Pancreas (tissue), 10 donors: ENCODE data around the gene PAK6. TPM values are rescaled to one million over a fixed set of nuclear protein-coding genes. Genes with fewer than 3 reads are reported as not detected.

Experiments
- ATAC-seq, 4 donors: fragments of 200-7000 bp; cut with Tn5 transposase; one replicate each; pipeline versions ENCODE4 v1.8.0 to v1.9.1; 2020; ENCODE audit warnings: mild to moderate bottlenecking in 4 of 4, moderate library complexity in 4 of 4
- DNase-seq, 6 donors: peaks; one replicate each; pipeline ENCODE4 v3.0.0-alpha.2; 2020
- FAIRE-seq: peaks from 2 replicates; lab custom pipeline; 2012; peaks lifted over from hg19 to GRCh38; lab: Jason Lieb, UNC
- H3K27ac ChIP-seq, 4 donors: fragments of 200-600 bp; sonication (generic); 1 replicate in 3 of 4; 2 replicates in 1 of 4; pipeline versions ENCODE4 v1.5.0 to v1.8.0; 2020
- H3K27me3 ChIP-seq, 4 donors: fragments of 200-600 bp; one replicate each; pipeline ENCODE4 v1.8.0; 2021
- H3K36me3 ChIP-seq, 3 donors: fragments of 200-600 bp; sonication (generic) in 1 of 3; one replicate each; pipeline versions ENCODE4 v1.5.0 to v1.8.0; 2020 to 2021
- H3K4me1 ChIP-seq, 3 donors: fragments of 200-600 bp; one replicate each; pipeline ENCODE4 v1.8.0; 2021
- H3K4me3 ChIP-seq, 4 donors: fragments of 200-600 bp; sonication (generic) in 2 of 4; one replicate each; pipeline versions ENCODE4 v1.5.0 to v1.8.0; 2020 to 2021
- H3K9me3 ChIP-seq, 4 donors: fragments of 200-600 bp; one replicate each; pipeline ENCODE4 v1.8.0; 2021
- CTCF ChIP-seq, 4 donors: fragments of 200-600 bp; sonication (generic) in 3 of 4; IDR thresholded peaks; one replicate each; pipeline versions ENCODE4 v1.5.0 to v1.8.0; 2021; ENCODE audit warnings: antibody characterized with exemption in 4 of 4
- WGBS, 2 donors: extraction: QIAGEN DNeasy Blood & Tissue Kit; methylation state at CpG; one replicate each; pipeline ENCODE4 v1.1.7; 2013; 5-methylcytosine and 5-hydroxymethylcytosine counted together
- intact Hi-C, 3 donors: fragments of 100-400 bp; cut with DNase I; formaldehyde crosslinking; loops; one replicate each; pipeline versions ENCODE4 v1.11.1 to v1.14.2; 2022
- polyA plus RNA-seq, 2 donors: library from polyadenylated mRNA; stranded (reverse); fragments of 200-250 nt; gene quantifications; one replicate each; pipeline ENCODE4 v1.2.3, GENCODE V29; 2013
- total RNA-seq, 6 donors: library from RNA; stranded (reverse); fragmentation: NEBNext Ultra II Directional in 4 of 6; extraction: Animal tissue kit (Norgen Biotek cat#: 25700) in 4 of 6; gene quantifications; one replicate each; pipeline versions ENCODE4 v1.2.1 to v1.2.4, GENCODE V29; 2021 to 2023
- donor health status: healthy with polysubstance abuse.
- donor health status: DM: no; HTN: no; CAD: no; lungs with moderate emphysema.
- donor health status: DM: no; HTN: no; CAD: no.
- donor health status: control.
- donor health status: control.
- donor health status: Bipolar disorder and iron deficiency.
- donor health status: DM: yes; HTN: yes; CAD: no.
- donor health status: DM: no; HTN: no; CAD: no.
- donor health status: DM: no; HTN: no; CAD: no.
- donor health status: DM: yes; HTN: yes; CAD: no.

The PAK6 gene
- total and polyA plus RNA-seq, 8 donors = 3.2 to 6.4 (median 4.6) TPM

- 1% methylated on average over 52 to 82 of the region's 82 CpGs for WGBS, 2 donors
- no peak for FAIRE-seq
- ATAC-seq = peak; percentile 70 to 89 (median 81)
- peak in 5 of 6 donors; percentile 49 to 87 (median 72) for DNase-seq
- H3K4me1 ChIP-seq = peaks cover 0 to 10% (median 0%) of the 10 kb centered on the region in 3 donors
- no peaks in the 10 kb centered on the region for H3K27me3 ChIP-seq
- H3K27ac ChIP-seq = peak overlapping the region; percentile 31 to 58 (median 46)
- intact Hi-C loops = no loop called here
- no peaks in the 10 kb centered on the region for H3K36me3 ChIP-seq
- peak overlapping the region; percentile 44 to 86 (median 62) for H3K4me3 ChIP-seq
- no peaks in the 10 kb centered on the region for H3K9me3 ChIP-seq
- no peak for TF ChIP-seq CTCF (IDR thresholded peaks at IDR 0.05)
Measured at GRCh38 chr15:40252438-40253166, 13.7 kb downstream of the PAK6 start.

- ATAC-seq (no peak), FAIRE-seq (no peak), DNase-seq (peak in 1 of 6 donors; percentile 75)
- Histone ChIP-seq H3K4me1 (peaks cover 0 to 10% (median 0%) of the 10 kb centered on the region in 3 donors), H3K27ac (peak overlapping the region in 3 of 4 donors; percentile 31 to 58 (median 47)), H3K9me3 (no peaks in the 10 kb centered on the region), H3K36me3 (no peaks in the 10 kb centered on the region), H3K27me3 (no peaks in the 10 kb centered on the region), H3K4me3 (peak overlapping the region; percentile 44 to 86 (median 62))
- intact Hi-C loops = no loop called here
- no peak for TF ChIP-seq CTCF (IDR thresholded peaks at IDR 0.05)
- WGBS, 2 donors = 22 to 25% methylated on average over 27 to 28 of the region's 28 CpGs
Measured at GRCh38 chr15:40253167-40253790, 14.4 kb downstream of the PAK6 start.

GRCh38 chr15:40254452-40254851 lies 15.6 kb downstream of the PAK6 start:
- TF ChIP-seq CTCF (IDR thresholded peaks at IDR 0.05) = no peak
- Histone ChIP-seq H3K36me3 (no peaks in the 10 kb centered on the region), H3K27ac (no peak overlapping the region), H3K4me3 (no peak overlapping the region), H3K9me3 (no peaks in the 10 kb centered on the region), H3K27me3 (no peaks in the 10 kb centered on the region), H3K4me1 (peaks cover 0 to 10% (median 0%) of the 10 kb centered on the region in 3 donors)
- intact Hi-C loops = no loop called here
- no peak for ATAC-seq
- WGBS, 2 donors = 95 to 96% methylated on average over 3 of the region's 3 CpGs
- peak in 1 of 6 donors; percentile 13 for DNase-seq
- no peak for FAIRE-seq

- Histone ChIP-seq H3K27ac (no peak overlapping the region), H3K4me1 (peaks cover 0 to 10% (median 0%) of the 10 kb centered on the region in 3 donors), H3K27me3 (no peaks in the 10 kb centered on the region), H3K36me3 (no peaks in the 10 kb centered on the region), H3K9me3 (no peaks in the 10 kb centered on the region), H3K4me3 (no peak overlapping the region)
- intact Hi-C loops = no loop called here
- peak in 1 of 6 donors; percentile 5 for DNase-seq
- WGBS, 2 donors = 95 to 96% methylated on average over 4 of the region's 4 CpGs
- no peak for ATAC-seq
- FAIRE-seq = no peak
- TF ChIP-seq CTCF (IDR thresholded peaks at IDR 0.05) = no peak
Measured at GRCh38 chr15:40255033-40255432, 16.2 kb downstream of the PAK6 start.
